GM18498 (cell line): ENCODE results near the gene UBA7.
"Not testable (repeated sequence)": the region's sequence is repeated elsewhere in the genome, so short reads cannot be mapped to it uniquely, and the experiment has no call there.

ENCODE experiments used
- ATAC-seq: cut with Tn5 transposase; IDR thresholded peaks from one replicate; pipeline ENCODE4 v1.9.1; 2021; ENCODE audit warnings: mild to moderate bottlenecking, moderate library complexity; ENCODE audit not compliant: unreplicated experiment

Gene UBA7

GRCh38 chr3:49813497-49814174 lies at the start of gene UBA7:
TSS of gene UBA7 (minus strand) at chr3:49813953. CDS start at chr3:49813787, 166 bp downstream.
- peak; percentile 64 for ATAC-seq

- no peak for ATAC-seq
These were observed 46.0 kb upstream of the UBA7 start for GRCh38 chr3:49859576-49860305.

GRCh38 chr3:49856181-49857005 lies 42.6 kb upstream of the UBA7 start, which contains the start of gene TRAIP:
TSS of gene TRAIP (minus strand) at chr3:49856564. CDS start at chr3:49856453, 111 bp downstream.
- peak; percentile 95 for ATAC-seq

GRCh38 chr3:49855662-49856061 lies 41.9 kb upstream of the UBA7 start:
- no peak for ATAC-seq

GRCh38 chr3:49845694-49846093 lies 31.9 kb upstream of the UBA7 start:
- ATAC-seq, result no peak

- no peak for ATAC-seq
These were observed 30.9 kb upstream of the UBA7 start for GRCh38 chr3:49844464-49845183.

GRCh38 chr3:49842843-49843517 lies 29.2 kb upstream of the UBA7 start:
- no peak for ATAC-seq

- no peak for ATAC-seq
These were observed 28.1 kb upstream of the UBA7 start for GRCh38 chr3:49841806-49842205.

GRCh38 chr3:49841126-49841696 lies 27.5 kb upstream of the UBA7 start:
- ATAC-seq, result no peak

GRCh38 chr3:49840388-49840787 lies 26.6 kb upstream of the UBA7 start:
- no peak for ATAC-seq

GRCh38 chr3:49839193-49839809 lies 25.5 kb upstream of the UBA7 start:
- ATAC-seq, result no peak

- ATAC-seq, result no peak
These were observed 17.6 kb upstream of the UBA7 start for GRCh38 chr3:49831341-49831740.

GRCh38 chr3:49826016-49826415 lies 12.3 kb upstream of the UBA7 start:
- ATAC-seq, result no peak

- not testable (repeated sequence) for ATAC-seq
These were observed 9.4 kb upstream of the UBA7 start for GRCh38 chr3:49823131-49823530.

- no peak for ATAC-seq
These were observed 747 bp downstream of the UBA7 start for GRCh38 chr3:49812916-49813496.

- no peak for ATAC-seq
These were observed 6.2 kb downstream of the UBA7 start for GRCh38 chr3:49807431-49808114.

GRCh38 chr3:49806850-49807249 lies 6.9 kb downstream of the UBA7 start:
- ATAC-seq, result no peak

- ATAC-seq, result no peak
These were observed 7.7 kb downstream of the UBA7 start for GRCh38 chr3:49805897-49806701.
